GM23338 (cell line): ENCODE results near the gene CRYL1. TPM values are rescaled to one million over a fixed set of nuclear protein-coding genes. Genes with fewer than 3 reads are reported as not detected.
A peak's percentile ranks its signal among the peaks of the same experiment; 100 is the strongest.

Source experiments
- ATAC-seq: fragments of 200-7000 bp; cut with Tn5 transposase; 3 replicates; pipeline ENCODE4 v1.9.1; 2020
- DNase-seq: peaks from one replicate; pipeline ENCODE4 v3.0.0-alpha.2; 2015; ENCODE audit warnings: low spot score
- H2AFZ ChIP-seq: fragments of 200-600 bp; sonication (generic); 2 replicates; pipeline ENCODE4 v1.8.0; 2016; ENCODE audit warnings: antibody characterized with exemption, mild to moderate bottlenecking, moderate library complexity
- H3F3A ChIP-seq: fragments of 200-600 bp; sonication (generic); replicated peaks from 2 replicates; pipeline ENCODE4 v1.8.0; 2017; ENCODE audit warnings: antibody characterized with exemption, mixed run types, low read depth
- H3K27ac ChIP-seq: fragments of 200-600 bp; sonication (generic); 2 replicates; pipeline ENCODE4 v1.6.1; 2016; ENCODE audit warnings: low read depth
- H3K27me3 ChIP-seq: fragments of 200-600 bp; sonication (generic); 2 replicates; pipeline ENCODE4 v1.8.0; 2016; ENCODE audit warnings: mild to moderate bottlenecking, mixed run types, moderate library complexity; ENCODE audit not compliant: insufficient read depth
- H3K36me3 ChIP-seq: fragments of 200-600 bp; sonication (generic); 2 replicates; pipeline ENCODE4 v1.8.0; 2016; ENCODE audit warnings: mild to moderate bottlenecking; ENCODE audit not compliant: insufficient read depth
- H3K4me1 ChIP-seq: fragments of 200-600 bp; sonication (generic); 2 replicates; pipeline ENCODE4 v1.8.0; 2016; ENCODE audit warnings: mild to moderate bottlenecking, moderate library complexity; ENCODE audit not compliant: insufficient read depth
- H3K4me2 ChIP-seq: fragments of 200-600 bp; sonication (generic); 2 replicates; pipeline ENCODE4 v1.7.1; 2017; ENCODE audit warnings: mixed run types
- H3K4me3 ChIP-seq: fragments of 200-600 bp; sonication (generic); 2 replicates; pipeline ENCODE4 v1.6.1; 2016; ENCODE audit warnings: mixed run types
- H3K79me2 ChIP-seq: fragments of 200-600 bp; sonication (generic); replicated peaks from 2 replicates; pipeline ENCODE4 v1.8.0; 2017; ENCODE audit warnings: mild to moderate bottlenecking; ENCODE audit not compliant: insufficient read depth
- H3K9me2 ChIP-seq: fragments of 200-600 bp; sonication (generic); 2 replicates; pipeline ENCODE4 v1.8.0; 2017; ENCODE audit not compliant: insufficient read depth
- H4K20me1 ChIP-seq: fragments of 200-600 bp; sonication (generic); replicated peaks from 2 replicates; pipeline ENCODE4 v1.8.0; 2017; ENCODE audit warnings: mild to moderate bottlenecking; ENCODE audit not compliant: insufficient read depth
- H3K27ac Mint-ChIP-seq: 2 replicates; pipeline ENCODE4 v1.8.0; 2020; ENCODE audit warnings: inconsistent platforms, mild to moderate bottlenecking, moderate library complexity, mixed read lengths
- H3K27me3 Mint-ChIP-seq: 3 replicates; pipeline ENCODE4 v1.8.0; 2022; ENCODE audit warnings: low read depth, mild to moderate bottlenecking, moderate library complexity, mixed read lengths, inconsistent platforms; ENCODE audit not compliant: insufficient read depth, poor library complexity
- H3K36me3 Mint-ChIP-seq: 3 replicates; pipeline ENCODE4 v1.8.0; 2021; ENCODE audit warnings: low read depth, mild to moderate bottlenecking, inconsistent platforms, moderate library complexity, mixed read lengths
- H3K4me1 Mint-ChIP-seq: 3 replicates; pipeline ENCODE4 v1.8.0; 2020; ENCODE audit warnings: mild to moderate bottlenecking, inconsistent platforms, mixed read lengths
- H3K4me3 Mint-ChIP-seq: 3 replicates; pipeline ENCODE4 v1.8.0; 2021; ENCODE audit warnings: moderate library complexity, mild to moderate bottlenecking, inconsistent platforms, mixed read lengths
- H3K9me3 Mint-ChIP-seq: 3 replicates; pipeline ENCODE4 v1.8.0; 2020; ENCODE audit warnings: moderate library complexity, mild to moderate bottlenecking, inconsistent platforms, mixed read lengths
- CREB1 ChIP-seq: fragments of 250-450 bp; sonication (Bioruptor Pico); IDR thresholded peaks from 2 replicates; pipeline ENCODE4 v1.5.0; 2020; ENCODE audit warnings: low read depth, mild to moderate bottlenecking, moderate library complexity
- CTCF ChIP-seq, 2 experiments: fragments of 200-600 bp in 1 of 2; sonication (generic) in 1 of 2; conservative IDR thresholded peaks; 2 replicates each; pipeline versions ENCODE4 v1.5.1 to v1.6.1; 2016 to 2017; ENCODE audit warnings: antibody characterized with exemption in 2 of 2, low read depth in 2 of 2, mild to moderate bottlenecking in 2 of 2, moderate library complexity in 1 of 2
- ETS1 ChIP-seq: IDR thresholded peaks from 2 replicates; pipeline ENCODE4 v1.6.1; 2016; ENCODE audit warnings: antibody characterized with exemption
- EZH2 ChIP-seq: fragments of 200-600 bp; sonication (generic); IDR thresholded peaks from one replicate; pipeline ENCODE4 v1.8.0; 2017; ENCODE audit warnings: antibody characterized with exemption, mild to moderate bottlenecking, low read depth; ENCODE audit not compliant: unreplicated experiment
- EZH2phosphoT487 ChIP-seq: fragments of 200-600 bp; sonication (generic); IDR thresholded peaks from one replicate; pipeline ENCODE4 v1.8.1; 2018; ENCODE audit warnings: antibody characterized with exemption; ENCODE audit not compliant: unreplicated experiment
- JUNB ChIP-seq: IDR thresholded peaks from one replicate; pipeline ENCODE4 v1.6.1; 2016; ENCODE audit warnings: antibody characterized with exemption; ENCODE audit not compliant: unreplicated experiment
- NANOG ChIP-seq: IDR thresholded peaks from 2 replicates; pipeline ENCODE4 v1.6.1; 2016; ENCODE audit warnings: antibody characterized with exemption, borderline replicate concordance
- POLR2AphosphoS5 ChIP-seq: IDR thresholded peaks from 2 replicates; pipeline ENCODE4 v1.6.1; 2016; ENCODE audit warnings: antibody characterized with exemption, low read depth
- REST ChIP-seq: IDR thresholded peaks from one replicate; pipeline ENCODE4 v1.6.1; 2018; ENCODE audit warnings: antibody characterized with exemption; ENCODE audit not compliant: unreplicated experiment
- STAT1 ChIP-seq: IDR thresholded peaks from one replicate; pipeline ENCODE4 v1.6.1; 2016; ENCODE audit warnings: antibody characterized with exemption; ENCODE audit not compliant: unreplicated experiment
- ZNF114 ChIP-seq: fragments of 250-450 bp; sonication (Bioruptor Pico); IDR thresholded peaks from 2 replicates; pipeline ENCODE4 v1.5.0; 2020; ENCODE audit warnings: mild to moderate bottlenecking, moderate library complexity
- ZNF331 ChIP-seq: fragments of 250-450 bp; sonication (Bioruptor Pico); IDR thresholded peaks from 2 replicates; pipeline ENCODE4 v1.5.0; 2020; ENCODE audit warnings: low read depth, mild to moderate bottlenecking, moderate library complexity
- polyA plus RNA-seq: library from polyadenylated mRNA; unstranded; fragments of >200 nt; fragmentation: Nextera tagmentation; extraction: Ambion mirVana; gene quantifications from 2 replicates; pipeline ENCODE4 v1.2.1, GENCODE V29; 2016
- total RNA-seq: library from RNA; depleted of rRNA; stranded (reverse); fragments of >200 nt; shearing (Covaris generic); gene quantifications from 2 replicates; pipeline ENCODE4 v1.2.3, GENCODE V29; 2014

The CRYL1 gene
- total and polyA plus RNA-seq, 2 experiments from 2014 or later = 2.2 to 2.6 TPM

GRCh38 chr13:20391597-20392452 is 133.8 kb downstream of the CRYL1 start:
- H3K27me3 Mint-ChIP-seq = peaks cover 8% of the 10 kb centered on the region
- Histone ChIP-seq H3K4me3 (no peak overlapping the region), H4K20me1 (no peaks in the 10 kb centered on the region), H3K4me1 (no peaks in the 10 kb centered on the region), H3K27ac (no peak overlapping the region), H3K36me3 (no peaks in the 10 kb centered on the region), H3K9me2 (0 out of 2 replicates have a peak, but pooled peaks cover 11% of the 10 kb centered on the region), H3K79me2 (no peaks in the 10 kb centered on the region), H3K27me3 (no peaks in the 10 kb centered on the region), H3K4me2 (no peak overlapping the region), H3F3A (peaks cover 5% of the 10 kb centered on the region; the same call in 1 of the 2 replicates), H2AFZ (no peak overlapping the region)
- ATAC-seq (peak; percentile 40), DNase-seq (peak; percentile 45)
- H3K4me1 Mint-ChIP-seq = peaks cover 2% of the 10 kb centered on the region; the same call in 1 of the 3 replicates
- H3K9me3 Mint-ChIP-seq = peaks cover 15% of the 10 kb centered on the region
- TF ChIP-seq STAT1 (no peak), REST (no peak), JUNB (no peak), EZH2phosphoT487 (no peak), CTCF (conservative IDR thresholded peaks at IDR 0.05; ENCODE audit: low read depth in 2 of 2) (no peak), ETS1 (no peak), EZH2 (no peak), CREB1 (CRISPR knock-in tag) (no peak), ZNF114 (CRISPR knock-in tag) (no peak), NANOG (no peak), POLR2AphosphoS5 (no peak), ZNF331 (CRISPR knock-in tag) (no peak)
- no peak overlapping the region for H3K4me3 Mint-ChIP-seq
- H3K27ac Mint-ChIP-seq = no peak overlapping the region
- H3K36me3 Mint-ChIP-seq = peaks cover 4% of the 10 kb centered on the region; the same call in 2 of the 3 replicates
